Astrocyte (in vitro differentiated cells and primary cell): ENCODE results near the gene LARP6. TPM values are rescaled to one million over a fixed set of nuclear protein-coding genes. Genes with fewer than 3 reads are reported as not detected.

Source experiments
- DNase-seq: peaks from one replicate; pipeline ENCODE4 v3.0.0-alpha.2; 2010; ENCODE audit warnings: low read depth
- FAIRE-seq: peaks from 2 replicates; lab custom pipeline; 2011; peaks lifted over from hg19 to GRCh38; lab: Jason Lieb, UNC
- H2AFZ ChIP-seq: 2 replicates; pipeline ENCODE4 v1.6.0; 2012; ENCODE audit warnings: low read depth, low read length, inconsistent platforms
- H3K27ac ChIP-seq: 2 replicates; pipeline ENCODE4 v1.5.1; 2011; ENCODE audit warnings: low read depth, low read length, inconsistent platforms
- H3K27me3 ChIP-seq: 2 replicates; pipeline ENCODE4 v1.6.0; 2011; ENCODE audit warnings: low read length, inconsistent platforms; ENCODE audit not compliant: insufficient read depth
- H3K36me3 ChIP-seq: 2 replicates; pipeline ENCODE4 v1.5.1; 2011; ENCODE audit warnings: low read length, inconsistent platforms; ENCODE audit not compliant: insufficient read depth
- H3K4me1 ChIP-seq: 2 replicates; pipeline ENCODE4 v1.5.1; 2011; ENCODE audit warnings: low read length, inconsistent platforms; ENCODE audit not compliant: insufficient read depth
- H3K4me2 ChIP-seq: 2 replicates; pipeline ENCODE4 v1.6.0; 2012; ENCODE audit warnings: low read length, inconsistent platforms
- H3K4me3 ChIP-seq: 2 replicates; pipeline ENCODE4 v1.5.1; 2011; ENCODE audit warnings: low read depth, mild to moderate bottlenecking, low read length, inconsistent platforms; ENCODE audit not compliant: insufficient read depth
- H3K79me2 ChIP-seq: 2 replicates; pipeline ENCODE4 v1.6.0; 2012; ENCODE audit warnings: mild to moderate bottlenecking, low read length, inconsistent platforms; ENCODE audit not compliant: insufficient read depth
- H3K9ac ChIP-seq: 2 replicates; pipeline ENCODE4 v1.6.0; 2012; ENCODE audit warnings: mild to moderate bottlenecking, low read length, inconsistent platforms
- H3K9me3 ChIP-seq: 2 replicates; pipeline ENCODE4 v1.5.1; 2012; ENCODE audit warnings: low read depth, mild to moderate bottlenecking, low read length, inconsistent platforms; ENCODE audit not compliant: insufficient read depth
- H4K20me1 ChIP-seq: 2 replicates; pipeline ENCODE4 v1.6.0; 2012; ENCODE audit warnings: low read length, inconsistent platforms; ENCODE audit not compliant: insufficient read depth
- H3K27ac Mint-ChIP-seq: one replicate; pipeline ENCODE4 v1.8.0; 2021; ENCODE audit warnings: mild to moderate bottlenecking, mixed read lengths; ENCODE audit not compliant: unreplicated experiment
- H3K27me3 Mint-ChIP-seq: one replicate; pipeline ENCODE4 v1.8.0; 2021; ENCODE audit warnings: low read depth, mixed read lengths; ENCODE audit not compliant: unreplicated experiment
- H3K36me3 Mint-ChIP-seq: one replicate; pipeline ENCODE4 v1.8.0; 2021; ENCODE audit warnings: low read depth, mixed read lengths; ENCODE audit not compliant: unreplicated experiment
- H3K4me1 Mint-ChIP-seq: one replicate; pipeline ENCODE4 v1.8.0; 2021; ENCODE audit warnings: low read depth, mixed read lengths; ENCODE audit not compliant: unreplicated experiment
- H3K4me3 Mint-ChIP-seq: one replicate; pipeline ENCODE4 v1.8.0; 2021; ENCODE audit warnings: mild to moderate bottlenecking, moderate library complexity, mixed read lengths; ENCODE audit not compliant: unreplicated experiment
- H3K9me3 Mint-ChIP-seq: one replicate; pipeline ENCODE4 v1.8.0; 2021; ENCODE audit warnings: mild to moderate bottlenecking, mixed read lengths; ENCODE audit not compliant: unreplicated experiment
- EZH2 ChIP-seq: IDR thresholded peaks from 2 replicates; pipeline ENCODE4 v1.6.1; 2012; ENCODE audit warnings: mild to moderate bottlenecking, low read length, inconsistent platforms; ENCODE audit not compliant: insufficient read depth
- total RNA-seq: library from RNA; stranded (reverse); gene quantifications from 2 replicates; pipeline ENCODE4 v1.2.1, GENCODE V29; 2021
- TF ChIP-seq, protein P1 (sequence below): IDR thresholded peaks from 2 replicates; pipeline ENCODE4 v1.5.1; 2011; ENCODE audit warnings: low read depth, mild to moderate bottlenecking, inconsistent platforms, low read length, moderate library complexity; ENCODE audit not compliant: insufficient read depth

Gene LARP6
- total RNA-seq, 1 donor from 2014 or later: 61.5 TPM

DNA sequence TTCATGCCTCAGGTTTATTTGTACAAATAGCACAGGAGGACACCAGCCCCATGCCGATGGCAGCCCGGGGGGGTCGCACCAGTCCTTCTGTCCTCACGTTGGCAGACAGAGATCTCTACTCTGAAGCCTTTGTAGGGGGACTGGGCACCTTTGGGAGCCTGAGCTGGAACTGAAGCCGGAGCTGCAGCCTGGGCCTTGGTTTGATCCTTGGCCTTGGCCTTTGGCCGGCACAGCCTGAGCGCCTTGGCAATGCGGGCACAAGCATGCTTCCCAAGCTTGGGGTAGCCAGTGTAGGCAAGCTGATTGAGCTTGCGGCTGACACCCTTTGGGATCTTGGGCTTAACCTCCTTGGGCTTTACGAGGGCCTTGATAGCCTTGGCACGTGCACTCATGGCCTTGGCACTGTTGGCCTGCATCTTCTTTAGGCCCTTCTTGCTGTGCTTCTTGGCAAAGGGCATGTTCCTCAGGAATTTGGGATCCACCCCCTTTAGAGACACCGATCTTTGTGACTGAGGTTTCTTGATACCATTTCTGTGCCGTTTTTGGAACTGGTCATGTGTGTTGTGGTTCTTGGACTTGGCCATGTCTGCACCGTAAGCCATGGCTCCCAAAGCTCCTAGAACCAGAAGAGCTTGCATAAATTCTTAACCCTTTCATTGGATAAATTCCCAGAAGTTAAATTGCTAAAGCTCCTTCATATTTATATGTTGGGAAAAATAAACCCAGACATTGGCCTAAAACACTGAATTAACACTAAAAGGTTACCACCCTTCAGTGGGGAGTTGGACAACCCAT lies 57.2 kb downstream of the LARP6 start:
- H3K4me3 Mint-ChIP-seq: no peak overlapping the region
- H3K4me1 Mint-ChIP-seq: peaks cover 72% of the 10 kb centered on the region
- Histone ChIP-seq H3K79me2 (no peaks in the 10 kb centered on the region), H3K27ac (no peak overlapping the region), H3K4me2 (no peak overlapping the region), H4K20me1 (no peaks in the 10 kb centered on the region), H3K9ac (no peak overlapping the region), H3K4me3 (no peak overlapping the region), H3K9me3 (no peaks in the 10 kb centered on the region), H2AFZ (no peak overlapping the region), H3K4me1 (peaks cover 74% of the 10 kb centered on the region), H3K36me3 (no peaks in the 10 kb centered on the region), H3K27me3 (no peaks in the 10 kb centered on the region)
- H3K27me3 Mint-ChIP-seq: no peaks in the 10 kb centered on the region
- H3K9me3 Mint-ChIP-seq: no peaks in the 10 kb centered on the region
- no peak for FAIRE-seq
- H3K27ac Mint-ChIP-seq: no peak overlapping the region
- DNase-seq: no peak
- no peak for TF ChIP-seq EZH2
- TF ChIP-seq, protein P1, sequence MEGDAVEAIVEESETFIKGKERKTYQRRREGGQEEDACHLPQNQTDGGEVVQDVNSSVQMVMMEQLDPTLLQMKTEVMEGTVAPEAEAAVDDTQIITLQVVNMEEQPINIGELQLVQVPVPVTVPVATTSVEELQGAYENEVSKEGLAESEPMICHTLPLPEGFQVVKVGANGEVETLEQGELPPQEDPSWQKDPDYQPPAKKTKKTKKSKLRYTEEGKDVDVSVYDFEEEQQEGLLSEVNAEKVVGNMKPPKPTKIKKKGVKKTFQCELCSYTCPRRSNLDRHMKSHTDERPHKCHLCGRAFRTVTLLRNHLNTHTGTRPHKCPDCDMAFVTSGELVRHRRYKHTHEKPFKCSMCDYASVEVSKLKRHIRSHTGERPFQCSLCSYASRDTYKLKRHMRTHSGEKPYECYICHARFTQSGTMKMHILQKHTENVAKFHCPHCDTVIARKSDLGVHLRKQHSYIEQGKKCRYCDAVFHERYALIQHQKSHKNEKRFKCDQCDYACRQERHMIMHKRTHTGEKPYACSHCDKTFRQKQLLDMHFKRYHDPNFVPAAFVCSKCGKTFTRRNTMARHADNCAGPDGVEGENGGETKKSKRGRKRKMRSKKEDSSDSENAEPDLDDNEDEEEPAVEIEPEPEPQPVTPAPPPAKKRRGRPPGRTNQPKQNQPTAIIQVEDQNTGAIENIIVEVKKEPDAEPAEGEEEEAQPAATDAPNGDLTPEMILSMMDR: no peak
- H3K36me3 Mint-ChIP-seq: no peaks in the 10 kb centered on the region

DNA sequence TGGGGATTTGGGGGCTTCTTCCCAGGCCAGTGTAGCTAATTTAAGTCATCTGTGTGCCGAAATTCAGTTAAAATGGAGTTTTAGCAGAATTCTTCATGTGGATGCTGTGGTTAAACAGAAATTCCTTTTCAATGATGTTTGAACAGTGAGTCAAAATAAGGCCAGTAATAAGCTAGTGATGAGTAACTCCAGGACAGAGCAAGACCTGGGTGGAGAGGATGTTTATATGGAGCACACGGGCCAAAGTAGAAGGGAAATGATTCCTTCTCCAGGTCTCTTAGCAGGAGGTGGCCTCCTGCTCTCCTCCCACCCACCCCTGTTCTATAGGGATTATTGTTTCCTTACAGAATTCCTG lies 58.7 kb downstream of the LARP6 start:
- peak overlapping the region; percentile 100 for H3K27ac Mint-ChIP-seq
- peak; percentile 97 for DNase-seq
- no peaks in the 10 kb centered on the region for H3K9me3 ChIP-seq
- no peaks in the 10 kb centered on the region for H3K27me3 ChIP-seq
- no peaks in the 10 kb centered on the region for H3K79me2 ChIP-seq
- H2AFZ ChIP-seq: no peak overlapping the region
- peak overlapping the region; percentile 38 for H3K4me3 ChIP-seq
- peak overlapping the region; percentile 88 for H3K9ac ChIP-seq
- peaks cover 69% of the 10 kb centered on the region for H3K4me1 ChIP-seq
- H3K9me3 Mint-ChIP-seq: no peaks in the 10 kb centered on the region
- no peak overlapping the region for H3K4me3 Mint-ChIP-seq
- peak overlapping the region; percentile 81 for H3K4me2 ChIP-seq
- peaks cover 61% of the 10 kb centered on the region for H3K4me1 Mint-ChIP-seq
- no peaks in the 10 kb centered on the region for H3K36me3 Mint-ChIP-seq
- no peaks in the 10 kb centered on the region for H3K36me3 ChIP-seq
- no peak for TF ChIP-seq EZH2
- TF ChIP-seq, protein P1: no peak
- no peaks in the 10 kb centered on the region for H4K20me1 ChIP-seq
- peak; percentile 91 for FAIRE-seq
- peak overlapping the region; percentile 99 for H3K27ac ChIP-seq
- no peaks in the 10 kb centered on the region for H3K27me3 Mint-ChIP-seq
